Thymus (tissue), 11 donors: Measurements from ENCODE around the gene SYTL5. TPM values are rescaled to one million over a fixed set of nuclear protein-coding genes. Genes with fewer than 3 reads are reported as not detected.

Experiments used
- DNase-seq, 9 donors: peaks; one replicate each; pipeline ENCODE4 v3.0.0-alpha.2; 2013; ENCODE audit warnings: low spot score in 9 of 9, low read depth in 6 of 9, missing footprints in 1 of 9
- H3K27ac ChIP-seq, 2 donors: one replicate each; pipeline ENCODE4 v1.5.1; 2013; ENCODE audit warnings: control low read depth in 1 of 2, low read depth in 1 of 2, low read length in 1 of 2, mild to moderate bottlenecking in 1 of 2, moderate library complexity in 1 of 2
- H3K27me3 ChIP-seq, 2 donors: one replicate each; pipeline ENCODE4 v1.5.1; 2013; ENCODE audit warnings: low read length in 1 of 2; ENCODE audit not compliant: control insufficient read depth in 2 of 2, insufficient read depth in 1 of 2
- H3K36me3 ChIP-seq, 2 donors: one replicate each; pipeline ENCODE4 v1.5.1; 2013; ENCODE audit warnings: low read length in 1 of 2, mild to moderate bottlenecking in 1 of 2, moderate library complexity in 1 of 2; ENCODE audit not compliant: control insufficient read depth in 2 of 2, insufficient read depth in 2 of 2
- H3K4me1 ChIP-seq, 2 donors: one replicate each; pipeline ENCODE4 v1.5.1; 2013; ENCODE audit warnings: low read length in 2 of 2; ENCODE audit not compliant: control insufficient read depth in 2 of 2, insufficient read depth in 2 of 2
- H3K4me3 ChIP-seq, 2 donors: one replicate each; pipeline ENCODE4 v1.5.1; 2013; ENCODE audit warnings: low read length in 2 of 2, control low read depth in 1 of 2, mild to moderate bottlenecking in 1 of 2
- H3K9me3 ChIP-seq, 2 donors: one replicate each; pipeline ENCODE4 v1.5.1; 2013; ENCODE audit warnings: low read length in 1 of 2, mild to moderate bottlenecking in 1 of 2; ENCODE audit not compliant: control insufficient read depth in 2 of 2, insufficient read depth in 1 of 2
- WGBS: extraction: QIAGEN DNeasy Blood & Tissue Kit; methylation state at CpG from one replicate; pipeline ENCODE4 v1.1.7; 2013; 5-methylcytosine and 5-hydroxymethylcytosine counted together
- polyA plus RNA-seq: library from polyadenylated mRNA; stranded (reverse); fragments of 200-250 nt; gene quantifications from one replicate; pipeline ENCODE4 v1.2.3, GENCODE V29; 2013
- total RNA-seq: library from RNA; stranded (reverse); fragments of 120-200 nt; gene quantifications from one replicate; pipeline ENCODE4 v1.2.4, GENCODE V29; 2013
- donor health status: healthy.

Gene SYTL5
- total and polyA plus RNA-seq, 2 donors: 0.14 to 0.66 TPM

DNA sequence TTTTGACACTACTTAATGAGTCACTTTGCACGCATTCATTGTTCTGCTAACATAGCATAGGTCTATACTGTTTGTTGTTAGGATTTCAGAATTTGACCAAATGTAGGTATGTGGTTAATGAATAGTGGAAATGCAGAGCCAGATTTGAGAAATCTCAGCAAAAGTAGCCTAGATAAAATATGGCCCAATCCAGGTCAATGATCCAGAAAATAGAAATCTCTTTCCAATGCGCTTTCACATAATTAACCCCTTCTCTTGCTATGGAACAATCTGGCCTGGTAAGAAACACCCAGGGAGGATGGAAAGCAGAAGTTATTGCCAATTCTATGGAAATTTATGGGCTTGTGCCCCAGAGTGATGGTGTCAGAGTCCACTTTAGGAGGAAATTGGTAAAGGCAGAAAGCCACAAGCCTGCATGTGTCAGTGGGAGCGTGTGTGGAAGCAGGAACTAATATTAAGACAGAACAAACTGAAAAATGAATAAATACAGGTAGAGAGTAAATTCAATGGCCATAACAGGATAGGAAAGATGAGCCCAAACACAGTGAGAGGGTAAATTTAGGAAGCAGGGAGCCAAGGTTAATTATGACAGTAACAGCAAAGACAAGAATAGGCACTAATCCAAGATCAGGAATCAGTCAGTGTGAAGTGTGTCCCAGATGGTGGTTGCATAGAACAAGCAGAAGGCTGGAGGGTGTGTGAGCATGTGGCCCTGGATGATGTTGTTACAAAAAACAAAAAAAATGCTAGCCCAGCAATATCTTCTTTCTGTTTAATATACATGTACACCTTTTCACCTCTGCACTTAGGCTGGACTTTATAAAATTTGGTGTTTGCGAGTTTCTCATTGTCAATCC lies 102.9 kb downstream of the SYTL5 start:
- H3K9me3 ChIP-seq: no peaks in the 10 kb centered on the region
- H3K36me3 ChIP-seq: no peaks in the 10 kb centered on the region
- no peak for DNase-seq
- 87% methylated on average over 4 of the region's 4 CpGs for WGBS
- H3K27me3 ChIP-seq: no peaks in the 10 kb centered on the region
- no peaks in the 10 kb centered on the region for H3K4me1 ChIP-seq
- H3K27ac ChIP-seq: no peak overlapping the region
- no peak overlapping the region for H3K4me3 ChIP-seq

DNA sequence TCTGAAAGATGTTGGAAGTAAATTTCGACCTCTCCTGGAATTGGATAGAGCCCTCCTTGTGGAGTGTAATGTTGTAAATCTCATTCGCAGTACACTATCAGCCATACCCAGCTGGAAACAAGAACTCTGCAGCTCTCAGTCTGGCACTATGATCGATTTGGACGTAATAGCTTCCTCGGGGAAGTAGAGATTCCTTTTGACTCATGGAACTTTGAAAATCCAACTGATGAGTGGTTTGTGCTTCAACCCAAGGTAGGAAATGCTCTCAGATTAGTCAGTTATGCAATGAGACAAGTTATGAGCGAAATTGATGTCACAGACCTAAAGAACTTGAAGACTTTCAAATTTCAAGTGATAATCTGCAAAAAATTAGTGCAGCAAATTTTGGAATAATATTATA lies 103.9 kb downstream of the SYTL5 start:
- Histone ChIP-seq H3K36me3 (no peaks in the 10 kb centered on the region), H3K27ac (no peak overlapping the region), H3K9me3 (no peaks in the 10 kb centered on the region), H3K27me3 (no peaks in the 10 kb centered on the region), H3K4me3 (no peak overlapping the region), H3K4me1 (no peaks in the 10 kb centered on the region)
- DNase-seq: no peak
- 82% methylated on average over 6 of the region's 6 CpGs for WGBS

DNA sequence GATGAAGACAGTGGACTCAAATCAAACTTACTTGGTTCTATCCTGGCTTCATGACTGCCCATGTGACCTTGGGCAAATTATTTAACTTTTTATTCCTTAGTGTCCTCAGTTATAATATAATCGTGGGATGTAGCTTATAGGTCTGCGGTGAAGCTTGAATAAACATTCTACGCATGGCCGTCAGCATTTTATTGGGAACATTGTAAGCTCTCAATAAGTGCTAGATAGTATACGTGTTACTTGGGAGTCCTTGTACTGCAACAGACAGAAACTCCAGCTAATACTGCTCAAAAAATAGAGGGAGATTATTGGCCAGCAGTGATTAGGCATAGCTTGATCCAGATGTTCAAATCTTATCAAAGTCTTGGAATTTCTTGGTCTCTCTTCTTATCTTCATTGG lies 104.8 kb downstream of the SYTL5 start:
- Histone ChIP-seq H3K36me3 (no peaks in the 10 kb centered on the region), H3K27me3 (no peaks in the 10 kb centered on the region), H3K27ac (no peak overlapping the region), H3K9me3 (no peaks in the 10 kb centered on the region), H3K4me3 (no peak overlapping the region), H3K4me1 (no peaks in the 10 kb centered on the region)
- no peak for DNase-seq
- WGBS: over 99% methylated on average over 5 of the region's 5 CpGs

DNA sequence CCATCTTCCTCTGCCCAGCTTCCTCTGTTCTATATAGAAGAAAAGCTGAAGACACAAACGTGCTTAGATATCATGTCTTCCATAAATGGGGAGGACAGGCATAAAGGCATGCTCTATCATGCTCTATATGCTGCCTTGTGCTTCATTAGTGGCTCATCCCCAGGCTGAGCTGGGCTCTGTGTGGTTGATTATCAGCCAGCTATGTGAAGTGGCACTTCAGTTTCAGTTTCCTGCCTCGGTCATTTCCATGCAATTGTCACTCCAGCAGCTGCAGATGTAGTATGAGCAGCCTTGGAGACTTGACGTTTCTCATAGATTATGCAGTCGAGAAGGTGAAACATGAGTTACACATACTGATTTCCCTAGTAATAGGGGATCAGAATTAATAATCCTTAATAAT lies 106.2 kb downstream of the SYTL5 start:
- Histone ChIP-seq H3K27me3 (no peaks in the 10 kb centered on the region), H3K4me3 (no peak overlapping the region), H3K36me3 (no peaks in the 10 kb centered on the region), H3K27ac (no peak overlapping the region), H3K4me1 (no peaks in the 10 kb centered on the region), H3K9me3 (no peaks in the 10 kb centered on the region)
- WGBS: 86% methylated on average over 4 of the region's 4 CpGs
- DNase-seq: no peak

DNA sequence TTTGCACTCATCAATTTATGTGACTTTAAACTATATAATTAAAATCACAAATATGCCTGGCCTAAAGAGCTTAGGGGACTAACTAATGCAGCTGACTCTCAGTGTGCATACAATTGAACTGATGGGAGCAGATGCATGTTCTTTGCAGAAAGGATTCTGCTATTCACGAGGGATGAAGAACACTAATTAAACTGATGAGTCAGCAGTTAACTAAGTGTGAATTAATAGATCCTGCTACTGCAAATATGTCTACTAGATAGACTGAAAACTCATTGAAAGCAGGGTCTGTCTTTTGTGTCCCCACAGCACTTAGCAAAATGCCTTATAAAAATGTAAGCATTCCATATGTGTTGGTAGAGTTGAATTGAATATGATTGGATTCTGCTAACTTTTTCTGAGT lies 110.4 kb downstream of the SYTL5 start:
- Histone ChIP-seq H3K36me3 (no peaks in the 10 kb centered on the region), H3K27me3 (no peaks in the 10 kb centered on the region), H3K4me1 (no peaks in the 10 kb centered on the region), H3K4me3 (no peak overlapping the region), H3K9me3 (no peaks in the 10 kb centered on the region), H3K27ac (no peak overlapping the region)
- WGBS: 88% methylated on average over 1 of the region's 1 CpG
- no peak for DNase-seq

DNA sequence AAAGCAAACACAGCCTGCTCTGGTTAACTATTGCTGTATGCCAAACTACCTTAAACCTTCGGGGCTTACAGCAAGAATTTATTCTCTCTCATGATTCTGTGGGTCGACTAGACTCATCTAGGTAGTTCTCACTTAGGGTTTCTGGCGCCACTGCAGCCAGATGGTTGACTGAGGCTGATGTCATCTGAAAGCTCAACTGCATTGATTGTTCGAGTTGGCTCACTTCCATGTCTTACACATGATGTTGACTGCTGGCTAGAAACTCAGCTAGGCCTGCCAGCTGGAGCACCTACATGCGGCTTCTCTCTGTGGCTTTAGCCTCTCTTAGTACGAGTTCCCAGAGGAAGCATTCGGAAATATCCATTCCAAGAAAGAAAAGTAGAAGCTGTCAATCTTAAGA lies 111.1 kb downstream of the SYTL5 start:
- Histone ChIP-seq H3K4me1 (no peaks in the 10 kb centered on the region), H3K27ac (no peak overlapping the region), H3K4me3 (no peak overlapping the region), H3K36me3 (no peaks in the 10 kb centered on the region), H3K27me3 (no peaks in the 10 kb centered on the region), H3K9me3 (no peaks in the 10 kb centered on the region)
- 91% methylated on average over 7 of the region's 7 CpGs for WGBS
- no peak for DNase-seq

DNA sequence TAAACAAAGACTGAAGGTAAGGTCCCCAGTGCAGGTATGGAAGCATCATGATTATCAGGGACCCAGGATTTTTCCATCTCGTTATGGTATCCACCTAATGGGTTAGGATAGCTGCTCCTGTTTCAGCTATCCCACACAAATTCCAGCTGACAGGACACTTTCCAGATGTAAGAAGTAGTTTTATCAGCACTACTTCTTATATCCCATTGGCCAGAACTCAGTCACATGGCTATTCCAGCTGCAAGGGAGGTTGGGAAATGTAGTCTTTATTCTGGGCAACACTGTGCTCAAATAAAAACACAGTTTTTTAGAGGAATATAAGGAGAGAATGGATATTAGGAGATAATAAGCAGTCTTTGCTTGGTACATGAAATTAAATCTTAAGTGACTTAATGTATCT lies 117.6 kb downstream of the SYTL5 start:
- DNase-seq: no peak
- Histone ChIP-seq H3K4me3 (no peak overlapping the region), H3K27me3 (no peaks in the 10 kb centered on the region), H3K4me1 (no peaks in the 10 kb centered on the region), H3K9me3 (no peaks in the 10 kb centered on the region), H3K27ac (no peak overlapping the region), H3K36me3 (no peaks in the 10 kb centered on the region)
- 89% methylated on average over 1 of the region's 1 CpG for WGBS

DNA sequence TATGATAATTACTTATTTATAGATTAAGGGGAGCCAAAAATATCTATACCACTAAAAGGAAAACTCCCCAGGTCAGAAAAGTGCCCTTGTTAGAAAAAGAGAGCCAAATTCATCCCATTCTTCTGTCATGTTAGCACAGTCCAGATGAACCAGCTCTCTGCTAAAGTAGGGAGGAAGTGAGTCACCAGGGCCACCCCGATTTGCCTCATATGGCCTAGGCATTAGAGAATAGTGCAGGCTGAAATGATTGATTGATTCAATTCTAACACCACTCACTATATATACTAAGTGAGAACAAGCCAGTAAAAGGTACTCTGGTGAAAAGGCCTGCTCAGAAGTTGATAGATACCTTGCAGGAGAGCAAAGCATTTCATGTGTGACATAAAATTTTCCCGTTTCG lies 119.8 kb downstream of the SYTL5 start:
- Histone ChIP-seq H3K36me3 (no peaks in the 10 kb centered on the region), H3K27ac (no peak overlapping the region), H3K9me3 (no peaks in the 10 kb centered on the region), H3K4me3 (no peak overlapping the region), H3K27me3 (no peaks in the 10 kb centered on the region), H3K4me1 (no peaks in the 10 kb centered on the region)
- DNase-seq: no peak
- 89% methylated on average over 3 of the region's 3 CpGs for WGBS

DNA sequence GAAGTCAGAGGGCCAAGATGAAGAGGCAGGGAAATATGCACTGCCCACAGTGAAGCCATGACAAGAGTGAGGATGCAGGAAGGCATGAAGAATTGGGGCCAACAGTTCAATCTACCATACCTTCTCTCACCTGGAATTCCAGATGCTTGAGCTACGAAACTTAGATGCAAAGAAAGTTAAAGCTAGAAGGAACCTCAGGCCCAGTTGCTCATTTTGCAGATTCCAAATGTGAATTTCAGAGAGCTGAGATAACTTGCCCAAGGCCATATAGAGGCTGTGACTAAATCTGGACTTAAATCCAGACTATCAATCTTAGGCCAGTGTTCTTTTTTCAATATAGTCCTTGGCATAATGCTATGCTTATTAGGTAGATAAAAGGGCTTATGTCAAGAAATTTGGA lies 121.6 kb downstream of the SYTL5 start:
- Histone ChIP-seq H3K27ac (no peak overlapping the region), H3K36me3 (no peaks in the 10 kb centered on the region), H3K4me1 (no peaks in the 10 kb centered on the region), H3K4me3 (no peak overlapping the region), H3K9me3 (no peaks in the 10 kb centered on the region), H3K27me3 (no peaks in the 10 kb centered on the region)
- no peak for DNase-seq
- 94% methylated on average over 1 of the region's 1 CpG for WGBS
